Measurements from ENCODE around the gene RPL36AL.
A peak's percentile ranks its signal among the peaks of the same experiment; 100 is the strongest.
"Not testable (repeated sequence)": the region's sequence is repeated elsewhere in the genome, so short reads cannot be mapped to it uniquely, and the experiment has no call there.

The RPL36AL gene

DNA sequence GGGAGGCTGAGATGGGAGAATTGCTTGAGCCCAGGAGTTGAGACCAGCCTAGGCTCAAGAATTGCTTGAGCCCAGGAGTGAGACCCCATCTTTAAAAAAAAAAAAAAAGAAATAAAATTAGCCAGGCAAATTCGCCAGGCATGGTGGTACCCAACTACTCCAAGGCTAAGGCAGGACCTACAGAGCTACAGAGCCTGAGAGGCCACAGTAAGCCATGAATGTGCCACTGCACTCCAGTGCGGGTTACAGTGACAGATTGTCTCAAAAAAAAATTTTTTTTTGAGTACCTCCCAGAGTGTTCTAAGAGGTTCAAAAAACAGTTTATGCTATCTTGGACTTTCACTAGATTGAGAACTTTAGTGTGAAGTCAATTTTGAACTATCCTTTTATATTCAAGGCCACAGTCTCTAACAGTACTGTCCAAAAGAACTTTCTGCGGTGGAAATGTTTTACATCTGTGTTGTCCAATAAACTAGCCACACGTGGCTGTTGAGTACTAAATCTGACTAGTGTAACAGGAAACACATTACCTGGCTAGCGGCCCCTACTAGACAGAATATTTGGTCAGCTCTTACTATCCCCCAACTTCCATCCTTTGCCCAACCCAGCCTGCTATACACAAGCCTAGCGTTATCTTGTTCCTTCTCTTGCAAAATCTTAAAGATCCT, 2.4 kb downstream of the RPL36AL start:
- DNase-seq = no peak

DNA sequence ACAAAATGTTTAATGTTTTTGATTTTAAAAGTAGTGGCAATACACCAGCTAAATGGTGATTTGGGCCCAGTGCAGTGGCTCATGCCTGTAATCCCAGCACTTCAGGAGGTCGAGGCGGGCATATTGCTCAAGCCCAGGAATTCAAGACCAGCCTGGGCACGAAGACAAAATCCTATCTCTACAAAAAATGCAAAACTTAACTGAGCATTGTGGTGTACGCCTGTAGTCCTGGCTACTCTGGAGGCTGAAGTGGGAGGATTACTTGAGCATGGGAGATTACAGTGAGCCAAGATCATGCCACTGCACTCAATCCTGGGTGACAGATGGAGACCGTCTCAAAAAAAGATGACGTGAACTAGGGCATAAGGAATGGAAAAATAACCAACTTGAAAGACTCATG, 4.7 kb downstream of the RPL36AL start:
- no peak for DNase-seq

DNA sequence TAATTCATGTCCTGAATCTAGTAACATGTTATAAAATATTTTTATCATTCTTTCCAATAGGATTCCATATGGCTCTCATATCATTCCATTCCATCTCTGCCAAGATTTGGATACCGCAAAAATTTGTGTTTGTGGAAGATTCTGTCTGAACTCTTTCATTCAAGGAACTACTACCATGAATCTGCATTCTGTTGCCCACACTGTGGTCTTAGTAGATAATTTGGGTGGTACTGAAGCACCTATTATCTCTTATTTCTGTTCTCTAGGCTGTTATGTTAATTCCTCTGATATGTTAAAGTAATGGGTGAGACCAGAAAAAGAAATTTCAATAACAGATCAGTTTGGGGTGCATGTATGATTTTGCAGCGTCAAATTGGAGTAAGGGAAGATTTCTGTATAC, 6.2 kb downstream of the RPL36AL start:
- DNase-seq = no peak

DNA sequence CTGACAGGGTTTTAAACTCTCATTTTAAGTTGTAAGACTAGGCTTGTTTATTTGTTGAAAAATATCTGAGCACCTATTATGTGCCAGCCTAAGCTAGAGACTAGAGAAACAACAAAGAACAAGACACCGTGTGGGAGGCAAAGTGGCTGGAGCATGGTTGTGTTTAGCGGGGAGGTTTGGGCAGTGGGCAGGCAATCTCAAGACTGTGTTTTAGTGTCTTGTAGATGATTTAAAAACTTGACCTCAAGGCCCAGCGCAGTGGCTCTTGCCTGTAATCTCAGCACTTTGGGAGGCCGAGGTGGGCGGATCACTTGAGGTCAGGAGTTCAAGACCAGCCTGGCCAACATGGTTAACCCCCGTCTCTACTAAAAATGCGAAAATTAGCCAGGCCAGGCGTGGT, 7.8 kb downstream of the RPL36AL start:
- DNase-seq = no peak

DNA sequence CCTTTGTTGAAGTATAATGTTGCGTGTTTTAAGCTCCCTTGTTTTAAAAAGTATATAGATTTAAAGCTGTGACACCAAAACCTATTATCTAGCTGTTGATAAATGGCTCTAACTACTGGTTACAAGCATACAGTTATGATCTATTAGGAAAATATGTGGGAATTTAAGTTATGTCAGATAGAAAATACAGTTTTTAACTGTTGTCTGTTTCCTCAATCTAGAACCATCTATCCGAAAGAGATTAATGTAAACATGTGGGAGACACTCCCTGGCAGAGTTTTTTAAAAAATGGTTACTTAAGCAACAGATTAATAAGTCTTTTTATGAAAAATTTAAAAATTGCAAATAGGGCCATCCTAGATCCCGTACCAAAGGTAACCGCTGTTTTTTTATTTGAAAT, 8.2 kb downstream of the RPL36AL start:
- no peak for DNase-seq

DNA sequence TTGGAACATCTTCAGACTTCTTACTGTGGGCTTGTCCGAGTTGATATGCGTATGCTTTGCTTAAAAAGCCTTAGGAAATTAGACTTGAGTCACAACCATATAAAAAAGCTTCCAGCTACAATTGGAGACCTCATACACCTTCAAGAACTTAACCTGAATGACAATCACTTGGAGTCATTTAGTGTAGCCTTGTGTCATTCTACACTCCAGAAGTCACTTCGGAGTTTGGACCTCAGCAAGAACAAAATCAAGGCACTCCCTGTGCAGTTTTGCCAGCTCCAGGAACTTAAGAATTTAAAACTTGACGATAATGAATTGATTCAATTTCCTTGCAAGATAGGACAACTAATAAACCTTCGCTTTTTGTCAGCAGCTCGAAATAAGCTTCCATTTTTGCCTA, 12.8 kb downstream of the RPL36AL start:
- no peak for DNase-seq

DNA sequence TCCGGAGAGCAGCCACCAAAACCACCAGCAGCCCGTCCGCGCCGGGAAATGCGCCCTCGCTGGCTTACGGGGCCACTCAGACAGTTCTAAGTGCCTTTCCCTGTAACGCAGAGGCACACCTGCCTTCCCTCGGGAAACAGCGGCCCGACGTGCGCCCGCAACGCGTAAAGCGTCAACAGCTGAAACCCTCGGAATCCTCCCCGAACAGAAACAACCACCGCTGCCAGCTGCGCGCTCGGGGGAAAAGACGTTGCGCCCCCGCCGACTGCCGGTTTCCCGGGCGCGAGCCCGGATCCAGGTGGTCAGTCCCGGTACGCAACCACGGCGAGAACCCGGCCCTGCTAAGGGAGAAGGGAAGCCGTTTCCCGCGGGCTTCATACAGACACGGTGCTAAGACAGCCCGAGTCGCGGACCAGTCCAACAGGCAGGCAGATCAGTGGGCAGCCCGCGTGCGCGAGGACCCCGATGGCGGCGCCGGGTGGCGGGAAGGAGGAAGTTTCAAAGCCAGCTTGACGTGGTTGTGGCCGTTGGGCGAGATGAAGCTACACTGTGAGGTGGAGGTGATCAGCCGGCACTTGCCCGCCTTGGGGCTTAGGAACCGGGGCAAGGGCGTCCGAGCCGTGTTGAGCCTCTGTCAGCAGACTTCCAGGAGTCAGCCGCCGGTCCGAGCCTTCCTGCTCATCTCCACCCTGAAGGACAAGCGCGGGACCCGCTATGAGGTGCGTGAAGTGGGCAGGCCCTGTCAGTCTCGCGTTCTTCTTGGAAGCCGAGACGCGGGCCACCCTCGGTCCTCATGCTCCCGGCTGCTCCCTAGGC, 21.7 kb downstream of the RPL36AL start, which contains the start of gene LRR1:
LRR1 (plus strand) TSS at position 456 of the 816 bp plus-strand sequence; CDS start at position 537, 81 bp downstream.
- DNase-seq = peak; percentile 83

DNA sequence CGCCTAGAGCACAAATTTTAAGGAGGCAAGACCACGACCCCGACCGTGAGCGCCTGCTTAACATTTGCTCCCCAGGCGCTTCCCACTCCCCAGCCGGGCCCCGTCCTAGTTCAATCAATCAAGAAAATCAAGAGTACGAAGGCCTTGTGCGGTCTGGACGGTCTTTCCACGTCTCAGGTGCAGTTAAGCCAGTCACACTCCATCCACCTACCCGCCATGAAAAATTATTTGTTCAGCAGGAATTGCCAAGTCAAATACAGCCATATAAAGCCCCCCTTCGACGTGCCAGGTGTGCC, 22.3 kb downstream of the RPL36AL start:
- DNase-seq = no peak

DNA sequence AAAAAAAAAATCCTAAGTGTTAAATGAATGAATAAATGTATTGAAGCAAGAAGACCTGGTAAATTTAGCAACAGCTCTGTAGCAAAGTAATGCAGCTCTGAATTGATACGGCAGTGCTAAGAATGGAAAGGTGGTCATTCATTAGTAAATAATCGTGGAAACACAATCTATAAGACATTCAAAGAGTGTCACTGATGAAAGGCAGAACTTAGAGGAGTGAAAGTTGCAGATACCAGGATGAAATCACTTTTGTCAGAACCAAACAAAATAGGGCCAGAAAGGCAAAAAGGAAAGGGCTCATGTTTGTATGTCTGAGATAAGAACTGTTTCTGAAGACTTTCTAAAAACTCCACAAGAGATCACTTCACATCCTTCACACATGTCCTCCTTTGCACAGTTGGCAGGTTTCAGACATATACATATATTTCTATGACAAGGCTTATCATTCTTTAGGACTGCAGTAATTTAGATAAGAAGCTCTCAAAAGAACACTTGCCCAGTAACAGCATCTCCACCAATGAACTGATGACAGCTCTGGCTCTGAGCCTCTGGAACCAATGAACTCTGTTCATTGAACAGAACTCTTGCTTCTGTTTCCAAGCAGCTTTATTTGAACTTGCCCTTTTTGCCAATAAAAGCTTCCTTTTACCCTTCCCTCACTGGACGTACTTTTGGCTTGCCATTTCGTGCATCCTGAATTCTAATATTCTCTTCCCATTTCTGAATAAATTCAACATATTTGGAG, 25.9 kb downstream of the RPL36AL start:
- no peak for DNase-seq

DNA sequence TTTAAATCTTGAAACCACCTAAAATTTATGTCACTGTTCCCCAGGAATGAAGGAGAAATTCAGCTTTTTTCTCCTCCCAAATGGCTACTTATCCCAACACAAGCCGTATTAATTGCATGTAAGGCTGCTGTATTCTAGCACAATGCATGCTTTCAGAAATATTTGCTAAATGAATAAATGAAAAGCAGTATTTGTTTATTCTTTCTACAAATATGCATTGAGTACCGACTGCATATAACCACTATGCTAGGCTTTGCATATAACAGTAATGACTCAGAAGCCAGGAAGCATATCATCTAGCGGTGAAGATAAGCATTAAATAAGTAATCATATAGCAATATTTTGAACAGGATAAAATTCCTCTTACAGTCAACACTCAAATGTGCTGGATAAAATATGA, 27.4 kb downstream of the RPL36AL start:
- DNase-seq = no peak

DNA sequence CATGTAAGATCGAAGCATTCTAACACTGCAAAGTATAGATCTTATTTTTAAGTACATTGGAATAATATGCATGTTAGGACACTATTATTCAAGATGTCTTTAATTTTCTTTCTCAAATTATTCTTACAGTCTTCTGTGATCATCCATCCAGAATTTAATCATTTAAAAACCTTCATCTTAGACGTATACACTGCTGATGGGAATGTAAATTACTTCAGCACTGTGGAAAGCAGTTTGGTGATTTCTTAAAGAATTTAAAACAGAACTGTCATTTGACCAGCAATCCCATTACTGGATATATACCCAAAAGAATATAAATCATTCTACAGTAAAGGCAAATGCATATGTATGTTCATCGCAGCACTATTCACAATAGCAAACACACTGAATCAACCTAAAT, 31.0 kb downstream of the RPL36AL start:
- DNase-seq = no peak

DNA sequence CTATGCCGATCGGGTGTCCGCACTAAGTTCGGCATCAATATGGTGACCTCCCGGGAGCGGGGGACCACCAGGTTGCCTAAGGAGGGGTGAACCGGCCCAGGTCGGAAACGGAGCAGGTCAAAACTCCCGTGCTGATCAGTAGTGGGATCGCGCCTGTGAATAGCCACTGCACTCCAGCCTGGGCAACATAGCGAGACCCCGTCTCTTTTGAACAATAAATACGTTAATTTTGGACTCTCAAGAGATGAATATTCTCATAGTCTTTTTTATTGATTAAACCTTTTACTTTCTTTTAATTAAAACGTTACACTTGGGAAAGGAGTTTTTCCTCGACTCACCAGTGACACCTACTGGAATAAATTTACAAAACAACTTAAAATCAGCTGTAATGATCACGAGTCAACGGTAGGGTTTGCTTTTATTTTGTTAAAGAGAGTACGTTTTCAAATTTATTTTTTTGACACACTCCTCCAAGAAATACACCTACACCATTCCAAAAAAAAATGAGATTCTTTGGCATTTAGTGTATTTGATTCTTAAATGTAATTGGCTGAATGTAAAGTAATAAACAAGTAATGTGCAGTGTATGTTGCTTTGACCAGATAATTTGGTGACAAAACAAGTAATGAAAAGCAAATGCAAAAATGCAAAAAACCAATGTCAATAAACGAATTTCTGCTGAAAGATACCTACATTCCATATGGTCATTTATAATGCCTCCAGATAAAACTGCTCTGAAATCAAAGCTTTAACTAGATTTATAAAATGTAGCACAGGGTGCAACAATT, 33.6 kb downstream of the RPL36AL start:
- peak; percentile 25 for DNase-seq

DNA sequence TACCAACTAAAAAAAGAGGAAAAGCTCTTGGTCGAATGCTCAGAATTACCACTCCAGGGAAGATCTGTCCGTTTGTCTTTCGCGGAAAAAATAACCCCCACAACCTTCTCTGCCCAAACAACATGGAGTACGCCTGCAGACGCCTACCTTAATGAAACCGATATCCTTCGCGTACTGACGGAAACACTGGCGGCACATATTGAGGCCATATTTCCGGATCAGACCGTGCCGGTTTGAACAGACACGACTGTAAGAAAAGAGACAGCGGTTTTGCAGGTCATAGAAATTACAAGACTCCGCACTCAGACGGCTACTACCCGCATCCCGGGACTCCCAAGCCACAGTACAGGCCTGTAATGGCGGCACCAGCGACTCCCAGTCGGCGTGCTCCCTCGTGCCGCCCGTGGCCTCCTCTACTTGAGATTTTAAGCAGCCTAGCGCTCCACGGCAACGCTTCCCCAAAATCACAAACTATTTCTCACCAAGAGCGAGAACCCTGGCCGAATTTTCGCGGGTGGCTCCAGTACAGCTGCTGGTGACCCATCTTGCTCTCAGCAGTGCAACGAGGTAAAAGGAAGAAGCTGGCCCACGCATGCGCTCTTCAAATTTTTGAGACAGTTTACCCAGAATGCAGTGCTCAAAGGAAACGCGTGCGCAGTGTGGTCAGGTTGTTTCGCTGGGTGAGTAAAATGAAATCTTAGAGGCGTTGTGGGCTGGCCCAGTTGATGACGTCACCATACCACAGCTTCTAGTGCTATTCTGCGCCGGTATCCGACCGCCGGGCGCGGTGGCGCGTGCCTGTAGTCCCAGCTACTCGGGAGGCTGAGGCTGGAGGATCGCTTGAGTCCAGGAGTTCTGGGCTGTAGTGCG, 34.4 kb downstream of the RPL36AL start, which contains the start of gene RPS29:
RPS29 (minus strand) TSS at position 578 of the 870 bp plus-strand sequence; CDS start at position 544, 34 bp downstream.
- peak; percentile 98 for DNase-seq

DNA sequence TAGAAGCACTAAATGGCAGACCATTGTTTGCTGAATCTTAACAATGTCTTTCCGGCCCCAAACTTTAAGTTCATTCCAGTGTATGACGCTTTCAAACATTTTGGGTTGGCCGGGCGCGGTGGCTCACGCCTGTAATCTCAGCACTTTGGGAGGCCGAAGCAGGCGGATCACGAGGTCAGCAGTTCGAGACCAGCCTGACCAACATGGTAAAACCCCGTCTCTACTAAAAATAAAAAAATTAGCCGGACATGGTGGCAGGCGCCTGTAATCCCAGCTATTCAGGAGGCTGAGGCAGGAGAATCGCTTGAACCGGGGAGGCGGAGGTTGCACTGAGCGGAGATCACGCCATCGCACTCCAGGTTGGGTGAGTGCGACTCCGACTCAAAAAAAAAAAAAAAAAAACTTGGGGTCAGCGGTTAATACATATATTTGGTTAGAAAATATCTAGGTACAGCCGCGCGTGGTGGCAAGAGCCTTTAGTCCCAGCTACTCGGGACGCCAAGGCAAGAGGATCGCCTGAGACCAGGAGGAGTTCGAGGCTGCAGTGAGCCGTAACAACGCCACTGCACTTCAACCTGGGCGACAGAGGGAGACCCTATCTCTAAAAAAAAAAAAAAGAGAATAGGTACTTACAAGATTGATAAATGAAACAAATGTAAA, 35.3 kb downstream of the RPL36AL start:
- DNase-seq = not testable (repeated sequence)

DNA sequence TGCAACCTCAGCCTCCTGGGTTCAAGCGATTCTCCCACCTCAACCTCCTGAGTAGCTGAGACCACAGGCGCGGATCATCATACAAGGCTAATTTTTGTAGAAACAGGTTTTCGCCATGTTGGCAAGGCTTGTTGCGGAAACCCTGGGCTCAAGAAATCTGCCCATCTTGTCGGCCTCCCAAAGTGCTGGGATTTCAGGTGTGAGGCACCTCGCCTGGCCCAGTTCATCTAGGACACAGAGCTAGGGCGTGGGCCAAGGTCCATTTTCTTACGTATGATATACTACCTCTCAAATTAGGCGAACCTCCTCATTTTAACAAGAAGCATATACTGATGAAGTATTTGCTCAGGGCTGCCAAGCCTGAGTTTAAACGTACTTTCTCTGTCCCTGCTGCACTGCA, 36.4 kb downstream of the RPL36AL start:
- DNase-seq = no peak

DNA sequence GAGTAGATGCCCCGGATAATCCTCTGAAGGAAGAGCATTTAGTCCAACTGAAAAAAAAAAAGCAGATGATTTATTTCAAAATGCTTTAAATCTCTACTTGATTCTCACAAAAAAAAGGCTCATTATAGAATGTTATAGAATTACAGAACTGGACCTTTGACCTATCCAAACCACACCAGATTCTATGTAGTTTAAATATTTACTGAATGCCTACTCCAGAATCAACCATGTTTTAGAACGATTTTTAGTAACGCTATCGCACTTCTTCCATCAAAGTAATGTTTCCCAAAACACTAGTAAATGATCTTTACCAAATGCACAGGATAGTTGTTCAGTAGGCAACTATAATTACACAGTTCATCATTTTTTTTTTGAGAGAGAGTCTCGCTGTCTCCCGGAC, 36.8 kb downstream of the RPL36AL start:
- DNase-seq = no peak

DNA sequence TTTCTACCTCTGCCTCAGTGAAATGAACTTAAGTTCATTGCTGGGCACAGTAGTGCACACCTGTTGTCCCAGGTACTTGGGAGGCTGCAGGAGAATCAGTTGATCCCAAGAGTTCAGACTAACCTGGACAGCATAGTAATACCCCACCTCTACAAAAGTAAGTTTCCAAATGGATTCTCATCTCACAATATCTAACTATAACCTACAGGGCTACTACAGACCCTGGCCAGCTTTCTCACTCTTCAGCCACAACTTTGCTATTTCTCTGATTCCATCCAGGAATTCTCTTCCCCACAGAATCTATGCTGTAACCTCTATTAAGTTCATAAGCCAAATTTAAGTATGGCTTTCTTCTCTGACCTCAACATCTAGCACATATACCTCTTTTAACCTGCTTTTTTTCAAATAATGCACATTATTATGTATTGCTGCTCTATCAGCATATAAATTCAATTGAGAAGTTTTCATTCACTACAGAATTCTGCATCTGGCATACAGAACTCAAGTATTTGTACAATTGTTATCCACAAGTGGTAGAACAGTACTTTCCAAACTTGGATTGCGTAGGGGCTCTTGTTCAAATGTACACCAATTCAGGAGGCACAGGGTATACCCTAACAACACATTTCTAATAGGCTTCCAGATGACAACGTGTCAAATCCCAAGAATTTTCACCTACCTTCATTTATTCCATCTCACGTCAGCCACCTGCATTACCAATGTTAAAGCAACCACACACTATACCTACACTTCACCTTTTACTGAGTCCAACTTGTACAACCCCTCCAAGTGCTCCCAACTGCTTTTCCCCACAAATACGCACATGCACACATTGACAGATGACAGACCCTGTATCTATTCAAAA, 38.1 kb downstream of the RPL36AL start:
- no peak for DNase-seq

DNA sequence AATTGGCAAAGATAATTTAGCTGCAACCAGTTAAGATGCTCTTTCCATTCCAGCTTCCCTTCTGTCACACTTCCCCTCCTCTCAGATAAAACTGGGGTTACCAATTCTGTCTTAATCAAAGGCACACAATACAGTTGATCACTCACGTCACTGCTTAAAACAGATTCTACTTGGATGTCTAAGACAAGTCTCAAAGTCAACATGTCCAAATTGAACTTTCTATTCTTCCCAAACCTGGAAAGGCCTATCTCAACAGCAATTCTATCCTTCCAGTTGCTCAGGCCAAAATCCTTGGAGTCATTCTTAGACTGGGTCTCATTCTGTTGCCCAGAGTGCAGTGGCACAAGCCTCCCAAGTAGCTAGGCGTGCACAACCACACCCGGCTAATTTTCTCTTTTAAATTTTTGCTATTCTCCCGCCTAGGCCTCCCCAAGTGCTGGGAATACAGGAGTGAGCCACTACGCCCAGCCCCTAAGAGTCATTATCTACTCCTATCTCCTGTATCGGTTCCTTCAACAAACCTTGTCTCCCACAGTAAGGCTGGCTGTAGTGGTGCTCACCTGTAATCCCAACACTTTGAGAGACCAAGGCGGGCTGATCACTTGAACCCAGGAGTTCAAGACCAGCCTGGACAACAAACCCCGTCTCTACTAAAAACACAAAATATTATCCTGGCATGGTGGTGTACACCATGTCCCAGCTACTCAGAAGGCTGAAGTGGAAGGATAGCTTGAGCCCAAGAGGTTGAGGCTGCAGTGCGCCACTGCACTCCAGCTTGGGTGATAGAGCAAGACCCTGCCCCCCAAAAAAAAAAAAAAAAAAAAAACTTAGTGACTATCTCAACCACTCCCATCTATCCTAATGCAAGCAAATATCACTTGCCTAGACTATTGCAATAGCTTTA, 39.0 kb downstream of the RPL36AL start:
- no peak for DNase-seq

DNA sequence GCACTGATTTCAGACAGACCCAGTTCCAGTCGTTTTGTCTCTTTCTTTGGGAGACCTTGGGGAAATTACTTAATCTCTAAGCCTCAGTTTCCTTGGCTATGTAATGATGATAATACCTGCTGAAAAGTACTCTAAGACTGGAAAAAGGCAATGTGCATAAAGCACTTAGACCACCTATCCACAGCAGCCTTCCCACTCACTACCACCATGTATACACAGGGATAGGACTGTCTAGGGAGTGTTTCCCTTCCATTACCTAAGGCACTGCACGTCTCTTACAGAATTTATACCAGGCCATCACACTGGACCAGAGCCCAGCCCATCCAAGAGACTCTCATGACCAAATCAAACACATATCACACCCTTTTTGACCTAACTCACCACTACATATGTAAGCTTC, 40.6 kb downstream of the RPL36AL start:
- no peak for DNase-seq
